Natural killer cell (primary cell): ENCODE results near the gene MUC2. TPM values are rescaled to one million over a fixed set of nuclear protein-coding genes. Genes with fewer than 3 reads are reported as not detected.

Experiments used
- ATAC-seq, 3 donors: fragments of 150-1000 bp in 2 of 3; fragments of 200-7000 bp in 1 of 3; cut with Tn5 transposase; 1 replicate in 1 of 3; 2 replicates in 2 of 3; pipeline ENCODE4 v1.10.0; 2021; ENCODE audit warnings: mild to moderate bottlenecking in 2 of 3, moderate library complexity in 2 of 3
- DNase-seq, 2 donors: peaks; one replicate each; pipeline versions ENCODE4 v3.0.0 to v3.0.0-alpha.2; 2013 to 2021; ENCODE audit warnings: mixed read lengths in 1 of 2
- H3K27ac ChIP-seq: one replicate; pipeline ENCODE4 v1.5.1; 2013; ENCODE audit warnings: mild to moderate bottlenecking, low read length
- H3K27me3 ChIP-seq: one replicate; pipeline ENCODE4 v1.6.1; 2013; ENCODE audit warnings: low read length; ENCODE audit not compliant: control insufficient read depth, insufficient read depth
- H3K36me3 ChIP-seq: one replicate; pipeline ENCODE4 v1.6.1; 2013; ENCODE audit warnings: low read length; ENCODE audit not compliant: control insufficient read depth, insufficient read depth
- H3K4me1 ChIP-seq: one replicate; pipeline ENCODE4 v1.6.1; 2013; ENCODE audit warnings: low read length; ENCODE audit not compliant: control insufficient read depth, insufficient read depth
- H3K4me3 ChIP-seq: one replicate; pipeline ENCODE4 v1.5.1; 2013; ENCODE audit warnings: low read length
- H3K9me3 ChIP-seq: one replicate; pipeline ENCODE4 v1.6.1; 2013; ENCODE audit warnings: low read length; ENCODE audit not compliant: control insufficient read depth, insufficient read depth
- H3K27ac Mint-ChIP-seq, 2 donors: one replicate each; pipeline ENCODE4 v1.8.0; 2022; ENCODE audit warnings: mild to moderate bottlenecking in 2 of 2, mixed read lengths in 2 of 2, moderate library complexity in 1 of 2
- H3K27me3 Mint-ChIP-seq, 2 donors: one replicate each; pipeline ENCODE4 v1.8.0; 2022; ENCODE audit warnings: low read depth in 2 of 2, mixed read lengths in 2 of 2
- H3K36me3 Mint-ChIP-seq: one replicate; pipeline ENCODE4 v1.8.0; 2022; ENCODE audit warnings: mixed read lengths
- H3K4me1 Mint-ChIP-seq, 2 donors: one replicate each; pipeline ENCODE4 v1.8.0; 2022; ENCODE audit warnings: mixed read lengths in 2 of 2
- H3K4me3 Mint-ChIP-seq: one replicate; pipeline ENCODE4 v1.8.0; 2022; ENCODE audit warnings: mild to moderate bottlenecking, moderate library complexity, mixed read lengths
- H3K9me3 Mint-ChIP-seq, 2 donors: one replicate each; pipeline ENCODE4 v1.8.0; 2022; ENCODE audit warnings: mixed read lengths in 2 of 2
- WGBS: methylation state at CpG from one replicate; pipeline ENCODE4 v1.1.7; 2013; ENCODE audit warnings: missing lambda C conversion rate; ENCODE audit not compliant: insufficient coverage; 5-methylcytosine and 5-hydroxymethylcytosine counted together
- intact Hi-C: fragments of 100-400 bp; cut with micrococcal nuclease; formaldehyde crosslinking; loops from one replicate; pipeline ENCODE4 v1.14.2; 2022
- total RNA-seq, 4 donors: library from RNA; stranded (reverse); fragments of 120-200 nt in 1 of 4; gene quantifications; one replicate each; pipeline versions ENCODE4 v1.2.3 to v1.2.4, GENCODE V29; 2013 to 2022
- TF ChIP-seq, protein P1 (sequence below): fragments of 200-600 bp; IDR thresholded peaks from one replicate; pipeline ENCODE4 v1.8.0; 2022; ENCODE audit warnings: antibody characterized with exemption

The MUC2 gene
- total RNA-seq, 3 donors from 2014 or later (not counting 1 experiment from before 2014, with no cell fraction given): not detected

DNA sequence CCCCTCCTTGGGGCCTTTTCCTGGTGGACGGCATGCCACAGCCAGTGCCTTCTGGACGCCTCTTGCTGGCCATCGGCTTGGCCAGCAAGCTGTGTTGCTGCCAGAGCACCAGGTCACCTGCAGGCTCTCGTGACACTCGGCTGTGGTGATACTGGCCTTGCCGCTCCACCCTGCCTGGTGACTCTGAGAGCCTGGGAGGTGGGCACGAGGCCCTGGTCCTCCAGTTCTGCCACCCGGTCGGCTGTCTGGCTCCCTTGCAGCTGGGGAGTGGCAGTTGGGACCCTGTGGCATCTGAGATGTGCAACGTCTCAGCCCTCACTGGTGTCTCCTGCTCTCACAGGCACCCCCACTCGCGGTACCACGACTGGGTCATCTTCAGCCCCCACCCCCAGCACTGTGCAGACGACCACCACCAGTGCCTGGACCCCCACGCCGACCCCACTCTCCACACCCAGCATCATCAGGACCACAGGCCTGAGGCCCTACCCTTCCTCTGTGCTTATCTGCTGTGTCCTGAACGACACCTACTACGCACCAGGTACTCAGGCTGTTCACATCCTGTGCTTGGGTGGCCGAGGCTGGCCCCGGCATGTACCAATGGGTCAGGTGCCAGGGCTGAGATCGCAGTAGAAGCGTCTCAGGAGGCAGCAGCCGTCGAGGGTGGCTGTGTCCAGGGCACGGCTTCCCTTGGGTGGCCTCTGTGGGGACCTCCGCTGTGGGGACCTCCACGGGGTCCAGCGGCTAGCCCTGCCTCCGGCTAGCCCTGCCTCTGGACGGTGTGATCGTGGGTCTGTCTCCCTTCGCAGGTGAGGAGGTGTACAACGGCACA is 26.0 kb downstream of the MUC2 start:
- Mint-ChIP-seq H3K4me1 (peaks cover 0 to 3% of the 10 kb centered on the region in 2 donors), H3K27ac (no peak overlapping the region), H3K9me3 (no peaks in the 10 kb centered on the region), H3K36me3 (no peaks in the 10 kb centered on the region), H3K4me3 (no peak overlapping the region), H3K27me3 (no peaks in the 10 kb centered on the region)
- WGBS: 90% methylated on average over 33 of the region's 33 CpGs
- H3K9me3 ChIP-seq: no peaks in the 10 kb centered on the region
- no peak for ATAC-seq
- H3K27me3 ChIP-seq: no peaks in the 10 kb centered on the region
- intact Hi-C loops: no loop called here
- H3K27ac ChIP-seq: no peak overlapping the region
- TF ChIP-seq, protein P1, sequence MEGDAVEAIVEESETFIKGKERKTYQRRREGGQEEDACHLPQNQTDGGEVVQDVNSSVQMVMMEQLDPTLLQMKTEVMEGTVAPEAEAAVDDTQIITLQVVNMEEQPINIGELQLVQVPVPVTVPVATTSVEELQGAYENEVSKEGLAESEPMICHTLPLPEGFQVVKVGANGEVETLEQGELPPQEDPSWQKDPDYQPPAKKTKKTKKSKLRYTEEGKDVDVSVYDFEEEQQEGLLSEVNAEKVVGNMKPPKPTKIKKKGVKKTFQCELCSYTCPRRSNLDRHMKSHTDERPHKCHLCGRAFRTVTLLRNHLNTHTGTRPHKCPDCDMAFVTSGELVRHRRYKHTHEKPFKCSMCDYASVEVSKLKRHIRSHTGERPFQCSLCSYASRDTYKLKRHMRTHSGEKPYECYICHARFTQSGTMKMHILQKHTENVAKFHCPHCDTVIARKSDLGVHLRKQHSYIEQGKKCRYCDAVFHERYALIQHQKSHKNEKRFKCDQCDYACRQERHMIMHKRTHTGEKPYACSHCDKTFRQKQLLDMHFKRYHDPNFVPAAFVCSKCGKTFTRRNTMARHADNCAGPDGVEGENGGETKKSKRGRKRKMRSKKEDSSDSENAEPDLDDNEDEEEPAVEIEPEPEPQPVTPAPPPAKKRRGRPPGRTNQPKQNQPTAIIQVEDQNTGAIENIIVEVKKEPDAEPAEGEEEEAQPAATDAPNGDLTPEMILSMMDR: no peak
- no peaks in the 10 kb centered on the region for H3K36me3 ChIP-seq
- H3K4me1 ChIP-seq: no peaks in the 10 kb centered on the region
- H3K4me3 ChIP-seq: no peak overlapping the region
- no peak for DNase-seq

DNA sequence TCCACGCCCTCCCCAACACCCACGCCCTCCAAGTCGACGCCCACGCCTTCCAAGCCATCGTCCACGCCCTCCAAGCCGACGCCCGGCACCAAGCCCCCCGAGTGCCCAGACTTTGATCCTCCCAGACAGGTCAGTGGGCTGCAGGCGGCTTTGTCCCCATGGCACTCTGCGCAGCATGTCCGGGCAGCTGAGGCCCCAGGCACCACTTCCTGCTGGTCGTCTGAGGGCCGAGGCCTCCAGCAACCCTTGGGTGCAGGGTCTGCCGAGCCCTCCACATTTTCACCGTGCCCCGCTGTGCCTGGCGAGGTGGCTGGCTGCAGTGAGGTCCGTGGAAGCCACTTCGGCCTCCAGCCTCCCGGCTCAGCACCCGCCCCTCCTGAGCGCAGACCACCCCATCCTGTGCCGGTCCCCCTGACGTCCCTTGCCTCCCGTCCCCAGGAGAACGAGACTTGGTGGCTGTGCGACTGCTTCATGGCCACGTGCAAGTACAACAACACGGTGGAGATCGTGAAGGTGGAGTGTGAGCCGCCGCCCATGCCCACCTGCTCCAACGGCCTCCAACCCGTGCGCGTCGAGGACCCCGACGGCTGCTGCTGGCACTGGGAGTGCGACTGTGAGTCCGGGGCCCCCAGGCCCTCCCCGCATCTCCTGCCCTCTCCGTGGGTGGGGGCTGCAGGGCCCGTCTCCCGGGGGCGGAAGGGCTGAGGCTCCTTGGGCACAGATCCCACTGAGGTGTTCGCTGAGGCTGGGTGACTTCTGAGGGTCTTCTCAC is 26.8 kb downstream of the MUC2 start:
- no peak overlapping the region for H3K4me3 ChIP-seq
- no peaks in the 10 kb centered on the region for H3K4me1 ChIP-seq
- no peak for DNase-seq
- no peak for ATAC-seq
- H3K27ac ChIP-seq: no peak overlapping the region
- Mint-ChIP-seq H3K36me3 (no peaks in the 10 kb centered on the region), H3K4me1 (no peaks in the 10 kb centered on the region), H3K4me3 (no peak overlapping the region), H3K27me3 (no peaks in the 10 kb centered on the region), H3K27ac (no peak overlapping the region), H3K9me3 (no peaks in the 10 kb centered on the region)
- no peaks in the 10 kb centered on the region for H3K9me3 ChIP-seq
- TF ChIP-seq, protein P1: no peak
- no peaks in the 10 kb centered on the region for H3K36me3 ChIP-seq
- intact Hi-C loops: no loop called here
- WGBS: 91% methylated on average over 50 of the region's 50 CpGs
- no peaks in the 10 kb centered on the region for H3K27me3 ChIP-seq

DNA sequence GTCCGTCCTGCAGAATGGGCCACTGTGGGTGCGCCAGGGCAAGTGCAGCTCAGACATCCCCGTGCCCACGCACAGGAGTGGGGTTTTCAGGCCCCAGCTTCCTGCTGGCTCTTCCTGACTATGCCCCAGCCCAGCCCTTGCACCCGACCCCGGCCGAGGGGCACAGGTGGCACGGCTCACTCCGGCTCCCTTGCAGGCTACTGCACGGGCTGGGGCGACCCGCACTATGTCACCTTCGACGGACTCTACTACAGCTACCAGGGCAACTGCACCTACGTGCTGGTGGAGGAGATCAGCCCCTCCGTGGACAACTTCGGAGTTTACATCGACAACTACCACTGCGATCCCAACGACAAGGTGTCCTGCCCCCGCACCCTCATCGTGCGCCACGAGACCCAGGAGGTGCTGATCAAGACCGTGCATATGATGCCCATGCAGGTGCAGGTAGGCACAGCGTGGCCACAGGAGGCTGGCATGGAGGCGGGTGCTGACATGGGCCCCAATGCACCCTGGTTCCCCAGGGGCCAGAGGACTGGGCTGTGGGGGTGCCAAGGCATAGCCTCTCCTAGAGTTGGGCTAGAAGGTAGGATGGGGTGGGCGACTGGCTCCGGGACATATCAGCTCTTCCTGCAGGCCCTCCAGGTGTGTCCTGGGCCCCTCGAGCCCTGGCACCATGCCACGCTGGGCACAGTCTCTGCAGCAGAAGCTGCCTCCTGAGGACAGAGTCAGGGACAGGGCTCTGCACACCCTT is 27.7 kb downstream of the MUC2 start:
- no peaks in the 10 kb centered on the region for H3K9me3 Mint-ChIP-seq
- intact Hi-C loops: no loop called here
- H3K4me3 Mint-ChIP-seq: no peak overlapping the region
- H3K27ac Mint-ChIP-seq: no peak overlapping the region
- Histone ChIP-seq H3K4me3 (no peak overlapping the region), H3K36me3 (no peaks in the 10 kb centered on the region), H3K4me1 (no peaks in the 10 kb centered on the region), H3K27me3 (no peaks in the 10 kb centered on the region), H3K9me3 (no peaks in the 10 kb centered on the region), H3K27ac (no peak overlapping the region)
- H3K27me3 Mint-ChIP-seq: no peaks in the 10 kb centered on the region
- DNase-seq (no peak), ATAC-seq (no peak)
- TF ChIP-seq, protein P1: no peak
- H3K4me1 Mint-ChIP-seq: no peaks in the 10 kb centered on the region
- WGBS: 85% methylated on average over 31 of the region's 31 CpGs
- no peaks in the 10 kb centered on the region for H3K36me3 Mint-ChIP-seq
